GM12878 (cell line): ENCODE results near the gene TRAF3. TPM values are rescaled to one million over a fixed set of nuclear protein-coding genes. Genes with fewer than 3 reads are reported as not detected.

ENCODE experiments used
- ATAC-seq: fragments of 200-7000 bp; cut with Tn5 transposase; 3 replicates; pipeline ENCODE4 v1.9.1; 2020; ENCODE audit warnings: mild to moderate bottlenecking, moderate library complexity
- BruUV-seq: library from RNA; stranded (reverse); fragments of 400-500 nt; replicated peaks from 2 replicates; lab custom pipeline; 2021; lab: Mats Ljungman, UMichigan
- CTCF ChIA-PET: fragments of 300-600 bp; sonication (Branson Sonifier 250); formaldehyde crosslinking; extraction: SDS; loops from one replicate; lab custom pipeline; 2021; ENCODE audit warnings: inconsistent platforms; lab: Yijun Ruan, JAX
- POLR2A ChIA-PET: fragments of 350-600 bp; formaldehyde crosslinking; extraction: SDS; loops from one replicate; lab custom pipeline; 2021; ENCODE audit warnings: inconsistent platforms; lab: Charles Lee
- RAD21 ChIA-PET: fragments of 300-600 bp; sonication (Branson Sonifier 250); formaldehyde crosslinking; loops from one replicate; lab custom pipeline; 2023; ENCODE audit warnings: antibody characterized with exemption; ENCODE audit not compliant: unreplicated experiment; lab: Charles Lee
- SMC1A ChIA-PET: fragments of 300-600 bp; sonication (Branson Sonifier 250); formaldehyde crosslinking; loops from one replicate; lab custom pipeline; 2023; ENCODE audit not compliant: unreplicated experiment, uncharacterized antibody; lab: Charles Lee
- DNase-seq: peaks from one replicate; pipeline ENCODE4 v3.0.0-alpha.2; 2011; ENCODE audit warnings: low read depth, low spot score
- FAIRE-seq: peaks from 3 replicates; lab custom pipeline; 2011; peaks lifted over from hg19 to GRCh38; lab: Jason Lieb, UNC
- H2AFZ ChIP-seq: 2 replicates; pipeline ENCODE4 v1.6.0; 2011; ENCODE audit warnings: low read depth, low read length, control low read depth; ENCODE audit not compliant: control insufficient read depth
- H3K27ac ChIP-seq: 2 replicates; pipeline ENCODE4 v1.5.1; 2011; ENCODE audit warnings: control low read depth; ENCODE audit not compliant: control insufficient read depth, insufficient read depth
- H3K27me3 ChIP-seq, 2 experiments: replicated peaks in 1 of 2; 2 replicates each; pipeline versions ENCODE4 v1.6.0 to v1.6.1; 2011; ENCODE audit warnings: low read length in 1 of 2; ENCODE audit not compliant: control insufficient read depth in 2 of 2, insufficient read depth in 2 of 2
- H3K36me3 ChIP-seq, 2 experiments: 2 replicates each; pipeline ENCODE4 v1.5.1; 2011; ENCODE audit warnings: low read length in 1 of 2; ENCODE audit not compliant: control insufficient read depth in 2 of 2, insufficient read depth in 2 of 2
- H3K4me1 ChIP-seq: 2 replicates; pipeline ENCODE4 v1.6.1; 2011; ENCODE audit warnings: mild to moderate bottlenecking, low read length, moderate library complexity, mixed read lengths; ENCODE audit not compliant: control insufficient read depth, insufficient read depth
- H3K4me2 ChIP-seq: 2 replicates; pipeline ENCODE4 v1.6.0; 2011; ENCODE audit warnings: control low read depth; ENCODE audit not compliant: control insufficient read depth, insufficient read depth
- H3K4me3 ChIP-seq: fragments of 200-600 bp; sonication (generic); 2 replicates; pipeline ENCODE4 v1.5.1; 2016
- H3K79me2 ChIP-seq: 2 replicates; pipeline ENCODE4 v1.6.0; 2011; ENCODE audit warnings: low read length; ENCODE audit not compliant: control insufficient read depth, insufficient read depth
- H3K9ac ChIP-seq: 2 replicates; pipeline ENCODE4 v1.8.0; 2011; ENCODE audit warnings: low read length, control low read depth, mixed read lengths; ENCODE audit not compliant: control insufficient read depth, insufficient read depth
- H3K9me3 ChIP-seq: replicated peaks from 3 replicates; pipeline ENCODE4 v1.5.1; 2011; ENCODE audit warnings: mild to moderate bottlenecking, low read length; ENCODE audit not compliant: control insufficient read depth, insufficient read depth
- H4K20me1 ChIP-seq: 2 replicates; pipeline ENCODE4 v1.6.0; 2011; ENCODE audit not compliant: control insufficient read depth, insufficient read depth
- BRCA1 ChIP-seq: IDR thresholded peaks from 2 replicates; pipeline ENCODE4 v1.6.1; 2011; ENCODE audit warnings: low read depth, low read length, improper control_type of control experiment
- CREM ChIP-seq: IDR thresholded peaks from 2 replicates; pipeline ENCODE4 v1.6.1; 2014; ENCODE audit warnings: antibody characterized with exemption, low read depth
- DPF2 ChIP-seq: fragments of 450-650 bp; IDR thresholded peaks from 2 replicates; pipeline ENCODE4 v1.6.1; 2017; ENCODE audit warnings: mild to moderate bottlenecking
- HDGF ChIP-seq: fragments of 450-650 bp; IDR thresholded peaks from 2 replicates; pipeline ENCODE4 v1.6.1; 2016; ENCODE audit warnings: antibody characterized with exemption
- KAT2A ChIP-seq: conservative IDR thresholded peaks from 2 replicates; pipeline ENCODE4 v1.6.1; 2011; ENCODE audit warnings: low read depth, low read length; ENCODE audit not compliant: control insufficient read depth
- NBN ChIP-seq: fragments of 450-650 bp; IDR thresholded peaks from 2 replicates; pipeline ENCODE4 v1.6.1; 2016
- POLR2A ChIP-seq: IDR thresholded peaks from 2 replicates; pipeline ENCODE4 v1.6.1; 2011; ENCODE audit warnings: low read depth, mild to moderate bottlenecking, low read length
- RAD21 ChIP-seq: IDR thresholded peaks from 2 replicates; pipeline ENCODE4 v1.6.1; 2011; ENCODE audit warnings: mild to moderate bottlenecking, low read depth, low read length, moderate library complexity; ENCODE audit not compliant: insufficient read depth
- RCOR1 ChIP-seq: conservative IDR thresholded peaks from 2 replicates; pipeline ENCODE4 v1.6.1; 2012; ENCODE audit warnings: low read depth, low read length, improper control_type of control experiment
- RUNX3 ChIP-seq: IDR thresholded peaks from 2 replicates; pipeline ENCODE4 v1.6.1; 2012; ENCODE audit warnings: low read length, inconsistent platforms
- SKIL ChIP-seq: fragments of 450-650 bp; IDR thresholded peaks from 2 replicates; pipeline ENCODE4 v1.6.1; 2017; ENCODE audit warnings: mild to moderate bottlenecking, low read depth, inconsistent platforms; ENCODE audit not compliant: poor library complexity, severe bottlenecking
- SREBF1 ChIP-seq: IDR thresholded peaks from 2 replicates; pipeline ENCODE4 v1.6.1; 2012; ENCODE audit warnings: mild to moderate bottlenecking, low read length
- ZNF24 ChIP-seq: fragments of 450-650 bp; IDR thresholded peaks from 2 replicates; pipeline ENCODE4 v1.6.1; 2017; ENCODE audit warnings: antibody characterized with exemption, mild to moderate bottlenecking
- WGBS: methylation state at CpG from one replicate; pipeline ENCODE4 v1.1.6; 2016; ENCODE audit warnings: low lambda C conversion rate; ENCODE audit not compliant: insufficient replicate concordance, insufficient coverage; ENCODE audit errors: missing lambda C conversion rate; 5-methylcytosine and 5-hydroxymethylcytosine counted together
- in situ Hi-C: fragments of 300-500 bp; cut with MboI; formaldehyde crosslinking; loops from 9 replicates; pipeline ENCODE4 v1.14.3; 2018; ENCODE audit warnings: mixed read lengths
- intact Hi-C: fragments of 100-400 bp; cut with micrococcal nuclease; formaldehyde crosslinking; loops from one replicate; pipeline ENCODE4 v1.14.2; 2022; ENCODE audit not compliant: unreplicated experiment
- polyA plus RNA-seq, 11 experiments: library from polyadenylated mRNA; depleted of rRNA in 4 of 11; unstranded in 6 of 11; stranded (reverse) in 5 of 11; fragments of >200 nt; fragmentation: Nextera tagmentation in 4 of 11; fragmentation: Illumina TruSeq in 1 of 11; extraction: Ambion mirVana in 4 of 11; extraction: Trizol in 1 of 11; gene quantifications; 1 replicate in 1 of 11; 2 replicates in 10 of 11; pipeline versions ENCODE4 v1.2.1 to v1.2.3, GENCODE V29; 2011 to 2016; ENCODE audit warnings: inconsistent platforms in 2 of 11, missing spikeins in 2 of 11, low read depth in 1 of 11
- total RNA-seq, 4 experiments: library from RNA; depleted of rRNA in 3 of 4; stranded (reverse); fragments of >200 nt in 3 of 4; fragmentation: Illumina TruSeq in 1 of 4; extraction: Trizol in 1 of 4; gene quantifications; 2 replicates each; pipeline versions ENCODE4 v1.2.1 to v1.2.3, GENCODE V29; 2013 to 2021

Gene TRAF3
- total and polyA plus RNA-seq, 10 of the 15 experiments (the other 5 are each of a cell fraction or from before 2014, with no cell fraction given): 3.0 to 70.1 (median 36.5) TPM

GRCh38 chr14:102731101-102731870 lies 46.0 kb upstream of the TRAF3 start:
- in situ Hi-C loops (no loop called here), intact Hi-C loops (no loop called here)
- BruUV-seq: no TSS peak
- DNase-seq (no peak), FAIRE-seq (no peak), ATAC-seq (no peak)
- Histone ChIP-seq H3K27me3 (no peaks in the 10 kb centered on the region), H3K4me3 (no peak overlapping the region), H4K20me1 (no peaks in the 10 kb centered on the region), H3K36me3 (peaks cover 8 to 26% of the 10 kb centered on the region in 2 experiments), H3K4me1 (no peaks in the 10 kb centered on the region), H3K9me3 (no peaks in the 10 kb centered on the region), H3K27ac (no peak overlapping the region), H3K4me2 (no peak overlapping the region), H3K9ac (no peak overlapping the region), H3K79me2 (no peaks in the 10 kb centered on the region), H2AFZ (no peak overlapping the region)
- TF ChIP-seq POLR2A (no peak), BRCA1 (no peak), RAD21 (no peak), NBN (no peak), KAT2A (no peak), CREM (no peak), RCOR1 (no peak), HDGF (no peak), SKIL (no peak), RUNX3 (no peak), DPF2 (no peak), SREBF1 (no peak), ZNF24 (no peak)
- ChIA-PET RAD21 (interaction anchor here (2.4 kb wide), 1 partner anchor 10 kb away, joined by 5 read pairs; no protein-coding TSS in a partner anchor), POLR2A (no interaction called here), SMC1A (interaction anchor here (0.7 to 1.4 kb wide), 2 partner anchors 12 to 67 kb away, joined by 3 read pairs; no protein-coding TSS in a partner anchor), CTCF (no interaction called here)
- WGBS: 84% methylated on average over 15 of the region's 15 CpGs
